Heart left ventricle (tissue), 16 donors: ENCODE data around the gene TMEM132D. TPM values are rescaled to one million over a fixed set of nuclear protein-coding genes. Genes with fewer than 3 reads are reported as not detected.

Experiments used
- ATAC-seq, 4 donors: fragments of 200-7000 bp; cut with Tn5 transposase; one replicate each; pipeline ENCODE4 v1.9.1; 2020 to 2022; ENCODE audit warnings: moderate library complexity in 4 of 4, mild to moderate bottlenecking in 3 of 4, moderate number of reproducible peaks in 1 of 4
- DNase-seq, 5 donors: peaks; one replicate each; pipeline ENCODE4 v3.0.0-alpha.2; 2020
- H3K27ac ChIP-seq, 12 donors: fragments of 200-600 bp; sonication (generic) in 4 of 12; one replicate each; pipeline versions ENCODE4 v1.5.0 to v1.8.0; 2016 to 2022; ENCODE audit warnings: mild to moderate bottlenecking in 2 of 12
- H3K27me3 ChIP-seq, 9 donors: fragments of 200-600 bp; sonication (generic) in 2 of 9; one replicate each; pipeline versions ENCODE4 v1.5.1 to v1.8.0; 2016 to 2022; ENCODE audit warnings: mild to moderate bottlenecking in 3 of 9
- H3K36me3 ChIP-seq, 9 donors: fragments of 200-600 bp; sonication (generic) in 2 of 9; one replicate each; pipeline versions ENCODE4 v1.5.0 to v1.8.0; 2018 to 2022; ENCODE audit warnings: mild to moderate bottlenecking in 2 of 9
- H3K4me1 ChIP-seq, 12 donors: fragments of 200-600 bp; sonication (generic) in 4 of 12; one replicate each; pipeline versions ENCODE4 v1.5.0 to v1.8.0; 2016 to 2022; ENCODE audit warnings: mild to moderate bottlenecking in 3 of 12
- H3K4me3 ChIP-seq, 12 donors: fragments of 200-600 bp; sonication (generic) in 4 of 12; one replicate each; pipeline versions ENCODE4 v1.5.0 to v1.8.0; 2017 to 2022; ENCODE audit warnings: mild to moderate bottlenecking in 9 of 12, moderate library complexity in 4 of 12
- H3K9me3 ChIP-seq, 12 donors: fragments of 200-600 bp; sonication (generic) in 4 of 12; one replicate each; pipeline versions ENCODE4 v1.5.0 to v1.8.0; 2016 to 2022; ENCODE audit warnings: mild to moderate bottlenecking in 1 of 12
- POLR2A ChIP-seq, 2 donors: fragments of 450-650 bp; IDR thresholded peaks; one replicate each; pipeline ENCODE4 v1.6.1; 2017; ENCODE audit warnings: antibody characterized with exemption in 2 of 2, mild to moderate bottlenecking in 2 of 2, moderate library complexity in 2 of 2
- WGBS, 4 donors: extraction: QIAGEN DNeasy Blood & Tissue Kit in 2 of 4; methylation state at CpG; one replicate each; pipeline versions ENCODE4 v1.1.5 to v1.1.7; 2013 to 2018; 5-methylcytosine and 5-hydroxymethylcytosine counted together
- intact Hi-C, 10 donors: fragments of 100-400 bp; cut with DNase I; formaldehyde crosslinking; loops; one replicate each; pipeline versions ENCODE4 v1.11.1 to v1.14.2; 2022
- polyA plus RNA-seq, 2 donors: library from polyadenylated mRNA; stranded (reverse); fragments of 200-250 nt; gene quantifications; one replicate each; pipeline ENCODE4 v1.2.3, GENCODE V29; 2013
- total RNA-seq, 9 donors: library from RNA; depleted of rRNA in 2 of 9; stranded (reverse); fragments of >200 nt in 2 of 9; fragmentation: NEBNext Ultra II Directional in 3 of 9; extraction: Animal tissue kit (Norgen Biotek cat#: 25700) in 3 of 9; gene quantifications; one replicate each; pipeline versions ENCODE4 v1.1.0 to v1.2.4, GENCODE V29; 2016 to 2023
- TF ChIP-seq, protein P1 (sequence below), 12 donors: fragments of 200-600 bp; sonication (generic) in 4 of 12; IDR thresholded peaks; one replicate each; pipeline versions ENCODE4 v1.5.0 to v1.8.0; 2018 to 2022; ENCODE audit warnings: antibody characterized with exemption in 12 of 12, mild to moderate bottlenecking in 5 of 12
- donor health status: ischemic (EF 13 %, LVEDD 7.1; RV severe dilation, severe dysfunction).
- donor health status: healthy with polysubstance abuse.
- donor health status: DM: no; HTN: yes; CAD: no.
- donor health status: DM: no; HTN: no; CAD: no.
- donor health status: ischemic (EF 25% LVEDD 6.9; RV normal size, moderate dysfunction).
- donor health status: ischemic (EF 25% LVEDD 5.7; RV mildly dilated, moderate dysfunction).
- donor health status: healthy.
- donor health status: DM: yes; HTN: yes; CAD: no.
- donor health status: ischemic (EF 35%, LVEDD 5.7; RV mildly dilated, moderate dysfunction).
- donor health status: nonischemic (EF 11% LVEDD 7.7; RV severe dilation, severe dysfunction).
- donor health status: DM: yes; HTN: yes; CAD: no.
- donor health status: PGD.
- donor health status: ischemic (EF 29% LVEDD 5.4; RV normal size, mild dysfunction).
- donor health status: nonischemic (EF 23%, LVEDD 6.1; RV moderate dilation, normal function).

Gene TMEM132D
- total and polyA plus RNA-seq, 11 donors = not detected

GRCh38 chr12:129103231-129103630, 800.6 kb downstream of the TMEM132D start:
- no peaks in the 10 kb centered on the region for H3K4me1 ChIP-seq
- 53 to 66% (median 59%) methylated on average over 4 of the region's 4 CpGs for WGBS, 4 donors
- TF ChIP-seq, protein P1, sequence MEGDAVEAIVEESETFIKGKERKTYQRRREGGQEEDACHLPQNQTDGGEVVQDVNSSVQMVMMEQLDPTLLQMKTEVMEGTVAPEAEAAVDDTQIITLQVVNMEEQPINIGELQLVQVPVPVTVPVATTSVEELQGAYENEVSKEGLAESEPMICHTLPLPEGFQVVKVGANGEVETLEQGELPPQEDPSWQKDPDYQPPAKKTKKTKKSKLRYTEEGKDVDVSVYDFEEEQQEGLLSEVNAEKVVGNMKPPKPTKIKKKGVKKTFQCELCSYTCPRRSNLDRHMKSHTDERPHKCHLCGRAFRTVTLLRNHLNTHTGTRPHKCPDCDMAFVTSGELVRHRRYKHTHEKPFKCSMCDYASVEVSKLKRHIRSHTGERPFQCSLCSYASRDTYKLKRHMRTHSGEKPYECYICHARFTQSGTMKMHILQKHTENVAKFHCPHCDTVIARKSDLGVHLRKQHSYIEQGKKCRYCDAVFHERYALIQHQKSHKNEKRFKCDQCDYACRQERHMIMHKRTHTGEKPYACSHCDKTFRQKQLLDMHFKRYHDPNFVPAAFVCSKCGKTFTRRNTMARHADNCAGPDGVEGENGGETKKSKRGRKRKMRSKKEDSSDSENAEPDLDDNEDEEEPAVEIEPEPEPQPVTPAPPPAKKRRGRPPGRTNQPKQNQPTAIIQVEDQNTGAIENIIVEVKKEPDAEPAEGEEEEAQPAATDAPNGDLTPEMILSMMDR (IDR thresholded peaks at IDR 0.05) = no peak
- TF ChIP-seq POLR2A (IDR thresholded peaks at IDR 0.05) = no peak
- H3K4me3 ChIP-seq = no peak overlapping the region
- intact Hi-C loops = no loop called here
- H3K27me3 ChIP-seq = peaks cover 0 to 2% (median 0%) of the 10 kb centered on the region in 9 donors
- no peak overlapping the region for H3K27ac ChIP-seq
- DNase-seq (no peak), ATAC-seq (no peak)
- H3K9me3 ChIP-seq = peaks cover 0 to 10% (median 0%) of the 10 kb centered on the region in 12 donors
- H3K36me3 ChIP-seq = no peaks in the 10 kb centered on the region

DNA sequence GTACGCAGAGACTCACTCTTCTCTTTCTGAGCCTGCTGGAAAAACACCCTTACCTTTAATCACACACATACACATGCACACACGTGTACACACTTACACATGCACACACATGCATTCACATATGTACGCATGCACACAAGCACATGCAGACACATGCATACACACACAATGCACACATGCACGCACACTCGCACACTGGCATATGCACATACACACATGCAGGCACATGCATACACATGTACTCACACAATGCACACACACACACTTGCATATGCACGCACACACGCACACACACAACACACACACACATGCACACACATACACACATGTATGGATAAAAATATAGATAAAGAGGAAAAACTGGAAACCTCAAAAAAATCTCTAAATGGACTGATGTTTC, 801.6 kb downstream of the TMEM132D start:
- Histone ChIP-seq H3K9me3 (peaks cover 0 to 10% (median 0%) of the 10 kb centered on the region in 12 donors), H3K4me3 (no peak overlapping the region), H3K27ac (no peak overlapping the region), H3K36me3 (no peaks in the 10 kb centered on the region), H3K27me3 (peaks cover 0 to 2% (median 0%) of the 10 kb centered on the region in 9 donors), H3K4me1 (no peaks in the 10 kb centered on the region)
- TF ChIP-seq, protein P1 (IDR thresholded peaks at IDR 0.05) = no peak
- no peak for TF ChIP-seq POLR2A (IDR thresholded peaks at IDR 0.05)
- 74 to 80% (median 78%) methylated on average over 7 of the region's 7 CpGs for WGBS, 4 donors
- ATAC-seq (no peak), DNase-seq (no peak)
- intact Hi-C loops = no loop called here

DNA sequence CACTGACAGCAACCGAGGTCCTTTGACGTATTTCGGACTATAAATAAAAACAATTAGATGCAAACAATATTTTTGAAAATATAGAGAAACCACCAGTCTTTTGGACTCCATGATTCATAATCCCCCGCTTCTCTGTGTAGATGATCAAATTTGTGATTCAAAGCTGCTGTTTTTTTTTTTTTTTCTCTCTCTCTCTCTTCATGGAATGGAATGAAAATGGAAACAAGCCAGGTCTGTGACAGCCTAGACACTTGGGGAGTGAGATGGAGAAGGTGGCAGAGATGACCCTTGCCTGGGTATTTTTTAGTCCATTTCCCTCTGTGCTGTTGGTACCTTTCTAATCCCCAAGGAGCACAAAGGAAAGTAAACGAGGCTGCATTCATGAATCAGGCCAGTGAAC, 802.0 kb downstream of the TMEM132D start:
- peaks cover 0 to 2% (median 0%) of the 10 kb centered on the region in 9 donors for H3K27me3 ChIP-seq
- H3K36me3 ChIP-seq = no peaks in the 10 kb centered on the region
- ATAC-seq (no peak), DNase-seq (no peak)
- H3K4me3 ChIP-seq = no peak overlapping the region
- WGBS, 4 donors = 67 to 80% (median 73%) methylated on average over 5 of the region's 5 CpGs
- intact Hi-C loops = no loop called here
- H3K4me1 ChIP-seq = no peaks in the 10 kb centered on the region
- TF ChIP-seq, protein P1 (IDR thresholded peaks at IDR 0.05) = no peak
- no peak for TF ChIP-seq POLR2A (IDR thresholded peaks at IDR 0.05)
- no peak overlapping the region for H3K27ac ChIP-seq
- peaks cover 0 to 9% (median 0%) of the 10 kb centered on the region in 12 donors for H3K9me3 ChIP-seq

DNA sequence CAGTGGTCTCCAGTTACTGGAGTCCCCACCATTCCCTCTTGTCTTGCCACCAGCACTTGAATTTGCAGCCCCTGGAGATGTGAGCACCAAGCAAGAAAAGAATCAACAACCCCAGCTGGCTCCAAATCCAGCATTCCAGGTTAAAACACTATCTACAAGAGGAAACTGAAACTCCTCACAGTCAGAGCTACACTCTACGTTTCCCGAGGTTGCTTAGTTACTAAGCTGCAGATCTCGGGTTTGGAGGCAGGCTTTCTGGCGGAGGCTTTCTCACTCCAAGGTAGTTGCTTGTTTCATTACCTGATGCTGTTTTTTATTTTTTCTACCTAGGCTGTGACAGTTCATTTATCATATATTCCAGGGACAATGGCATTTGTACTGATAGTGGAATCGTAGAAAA, 802.4 kb downstream of the TMEM132D start:
- no peaks in the 10 kb centered on the region for H3K4me1 ChIP-seq
- H3K36me3 ChIP-seq = no peaks in the 10 kb centered on the region
- 58 to 84% (median 66%) methylated on average over 5 of the region's 5 CpGs for WGBS, 4 donors
- no peak overlapping the region for H3K27ac ChIP-seq
- peaks cover 0 to 2% (median 0%) of the 10 kb centered on the region in 9 donors for H3K27me3 ChIP-seq
- peaks cover 0 to 4% (median 0%) of the 10 kb centered on the region in 12 donors for H3K9me3 ChIP-seq
- ATAC-seq (no peak), DNase-seq (no peak)
- TF ChIP-seq, protein P1 (IDR thresholded peaks at IDR 0.05) = no peak
- no peak for TF ChIP-seq POLR2A (IDR thresholded peaks at IDR 0.05)
- H3K4me3 ChIP-seq = no peak overlapping the region
- intact Hi-C loops = no loop called here
